ENCODE results near the gene HEBP1.

The HEBP1 gene

GRCh38 chr12:12951504-12951903 is 48.6 kb downstream of the HEBP1 start:
- DNase-seq (ENCODE audit: low read depth in 2 of 2) = no peak

GRCh38 chr12:12947902-12948301 is 52.2 kb downstream of the HEBP1 start:
- no peak for DNase-seq (ENCODE audit: low read depth in 2 of 2)

- DNase-seq (ENCODE audit: low read depth in 2 of 2) = no peak
These were observed 53.2 kb downstream of the HEBP1 start for GRCh38 chr12:12946686-12947355.

GRCh38 chr12:12945591-12945990 is 54.5 kb downstream of the HEBP1 start:
- no peak for DNase-seq (ENCODE audit: low read depth in 2 of 2)

- DNase-seq (ENCODE audit: low read depth in 2 of 2) = no peak
These were observed 56.3 kb downstream of the HEBP1 start for GRCh38 chr12:12943586-12944260.

GRCh38 chr12:12941450-12942350 is 58.4 kb downstream of the HEBP1 start:
- no peak for DNase-seq (ENCODE audit: low read depth in 2 of 2)

GRCh38 chr12:12939888-12940287 is 60.2 kb downstream of the HEBP1 start:
- DNase-seq (ENCODE audit: low read depth in 2 of 2) = no peak

GRCh38 chr12:12938541-12938940 is 61.5 kb downstream of the HEBP1 start:
- no peak for DNase-seq (ENCODE audit: low read depth in 2 of 2)

GRCh38 chr12:12936983-12937491 is 63.0 kb downstream of the HEBP1 start:
- DNase-seq (ENCODE audit: low read depth in 2 of 2) = no peak

- no peak for DNase-seq (ENCODE audit: low read depth in 2 of 2)
These were observed 65.5 kb downstream of the HEBP1 start for GRCh38 chr12:12934556-12934955.

GRCh38 chr12:12933742-12934141 is 66.3 kb downstream of the HEBP1 start:
- DNase-seq (ENCODE audit: low read depth in 2 of 2) = no peak

- no peak for DNase-seq (ENCODE audit: low read depth in 2 of 2)
These were observed 69.3 kb downstream of the HEBP1 start for GRCh38 chr12:12930633-12931219.

- no peak for DNase-seq (ENCODE audit: low read depth in 2 of 2)
These were observed 70.4 kb downstream of the HEBP1 start for GRCh38 chr12:12929696-12930095.

- no peak for DNase-seq (ENCODE audit: low read depth in 2 of 2)
These were observed 72.6 kb downstream of the HEBP1 start for GRCh38 chr12:12927211-12928079.

- no peak for DNase-seq (ENCODE audit: low read depth in 2 of 2)
These were observed 73.4 kb downstream of the HEBP1 start for GRCh38 chr12:12926571-12927071.

GRCh38 chr12:12925388-12925787 is 74.7 kb downstream of the HEBP1 start:
- DNase-seq (ENCODE audit: low read depth in 2 of 2) = no peak
